ENCODE results near the gene SCYL3.

GRCh38 chr1:169906938-169907337 is 13.2 kb upstream of the SCYL3 start:
- no peak for TF ChIP-seq CTCF (IDR thresholded peaks at IDR 0.05; ENCODE audit: low read length)
- no peak for TF ChIP-seq EZH2phosphoT487 (IDR thresholded peaks at IDR 0.05; ENCODE audit: low read length)
- TF ChIP-seq EZH2 (optimal IDR thresholded peaks at IDR 0.05; ENCODE audit: low read depth, low read length): no peak
